HEK293 (cell line): ENCODE data around the gene UBAC2.

ENCODE experiments used
- CTCF ChIA-PET: fragments of 350-600 bp; formaldehyde crosslinking; extraction: SDS; loops from one replicate; lab custom pipeline; 2021; ENCODE audit warnings: antibody characterized with exemption; lab: Yijun Ruan, JAX
- POLR2A ChIA-PET: fragments of 300-600 bp; formaldehyde crosslinking; extraction: SDS; loops from one replicate; lab custom pipeline; 2020; ENCODE audit warnings: antibody characterized with exemption, inconsistent platforms; lab: Yijun Ruan, JAX
- H3K27ac ChIP-seq: fragments of 200-500 bp; sonication (Bioruptor generic); 2 replicates; pipeline ENCODE4 v1.5.1; 2014; ENCODE audit warnings: low read depth, low read length, control low read depth, inconsistent platforms; ENCODE audit errors: extremely low read depth
- H3K36me3 ChIP-seq, 2 experiments: fragments of 200-500 bp in 1 of 2; sonication (Bioruptor generic) in 1 of 2; 1 replicate in 1 of 2; 2 replicates in 1 of 2; pipeline ENCODE4 v1.5.1; 2014 to 2017; ENCODE audit warnings: inconsistent platforms in 2 of 2, low read length in 2 of 2; ENCODE audit not compliant: control insufficient read depth in 2 of 2, insufficient read depth in 1 of 2
- H3K4me1 ChIP-seq: fragments of 200-500 bp; sonication (Bioruptor generic); 2 replicates; pipeline ENCODE4 v1.5.1; 2014; ENCODE audit warnings: mild to moderate bottlenecking, low read length, inconsistent platforms; ENCODE audit not compliant: control insufficient read depth, insufficient read depth
- H3K4me3 ChIP-seq: 2 replicates; pipeline ENCODE4 v1.5.1; 2011; ENCODE audit warnings: low read depth, mild to moderate bottlenecking, control low read depth, low read length, moderate library complexity
- H3K9me3 ChIP-seq: fragments of 200-500 bp; sonication (Bioruptor generic); 2 replicates; pipeline ENCODE4 v1.5.1; 2014; ENCODE audit warnings: low read depth, low read length, inconsistent platforms; ENCODE audit not compliant: control insufficient read depth, insufficient read depth
- GLI4 ChIP-seq: fragments of 450-650 bp; formaldehyde crosslinking; IDR thresholded peaks from 2 replicates; pipeline ENCODE4 v1.5.1; 2016; ENCODE audit warnings: missing biosample characterization, missing genetic modification characterization
- MZF1 ChIP-seq: fragments of 450-650 bp; formaldehyde crosslinking; IDR thresholded peaks from 2 replicates; pipeline ENCODE4 v1.5.1; 2017; ENCODE audit warnings: missing biosample characterization, missing genetic modification characterization, borderline replicate concordance
- REST ChIP-seq: fragments of 450-650 bp; formaldehyde crosslinking; IDR thresholded peaks from 2 replicates; pipeline ENCODE4 v1.5.1; 2016; ENCODE audit warnings: missing biosample characterization, missing genetic modification characterization
- SALL2 ChIP-seq: fragments of 450-650 bp; formaldehyde crosslinking; IDR thresholded peaks from 2 replicates; pipeline ENCODE4 v1.5.0; 2017; ENCODE audit warnings: missing biosample characterization, mild to moderate bottlenecking, missing genetic modification characterization, borderline replicate concordance
- SCRT2 ChIP-seq: fragments of 450-650 bp; formaldehyde crosslinking; IDR thresholded peaks from 2 replicates; pipeline ENCODE4 v1.5.1; 2016; ENCODE audit warnings: missing biosample characterization, missing genetic modification characterization
- SP3 ChIP-seq: fragments of 450-650 bp; formaldehyde crosslinking; IDR thresholded peaks from 2 replicates; pipeline ENCODE4 v1.5.1; 2016; ENCODE audit warnings: missing biosample characterization, missing genetic modification characterization
- ZNF112 ChIP-seq: fragments of 450-650 bp; formaldehyde crosslinking; IDR thresholded peaks from 2 replicates; pipeline ENCODE4 v1.5.0; 2017; ENCODE audit warnings: missing biosample characterization, missing genetic modification characterization
- ZNF132 ChIP-seq: fragments of 450-650 bp; formaldehyde crosslinking; IDR thresholded peaks from 2 replicates; pipeline ENCODE4 v1.5.1; 2017; ENCODE audit warnings: missing biosample characterization, missing genetic modification characterization, borderline replicate concordance
- ZNF221 ChIP-seq: fragments of 450-650 bp; formaldehyde crosslinking; IDR thresholded peaks from 2 replicates; pipeline ENCODE4 v1.5.1; 2017; ENCODE audit warnings: missing biosample characterization, missing genetic modification characterization, borderline replicate concordance
- ZNF280D ChIP-seq: fragments of 450-650 bp; formaldehyde crosslinking; IDR thresholded peaks from 2 replicates; pipeline ENCODE4 v1.5.1; 2016; ENCODE audit warnings: missing biosample characterization, missing genetic modification characterization
- ZNF362 ChIP-seq: fragments of 450-650 bp; formaldehyde crosslinking; IDR thresholded peaks from 2 replicates; pipeline ENCODE4 v1.5.1; 2016; ENCODE audit warnings: missing biosample characterization, missing genetic modification characterization
- ZNF449 ChIP-seq: fragments of 450-650 bp; formaldehyde crosslinking; IDR thresholded peaks from 2 replicates; pipeline ENCODE4 v1.5.1; 2017; ENCODE audit warnings: missing biosample characterization, mild to moderate bottlenecking, missing genetic modification characterization, moderate library complexity
- ZNF549 ChIP-seq: fragments of 450-650 bp; IDR thresholded peaks from 2 replicates; pipeline ENCODE4 v1.5.1; 2018; ENCODE audit warnings: missing biosample characterization, missing genetic modification characterization, mild to moderate bottlenecking, inconsistent platforms, moderate library complexity
- ZNF621 ChIP-seq: fragments of 450-650 bp; formaldehyde crosslinking; IDR thresholded peaks from 2 replicates; pipeline ENCODE4 v1.5.1; 2017; ENCODE audit warnings: missing biosample characterization, missing genetic modification characterization
- ZNF645 ChIP-seq: fragments of 450-650 bp; formaldehyde crosslinking; IDR thresholded peaks from 2 replicates; pipeline ENCODE4; 2016; ENCODE audit warnings: missing biosample characterization, missing genetic modification characterization
- ZNF664 ChIP-seq: fragments of 450-650 bp; formaldehyde crosslinking; IDR thresholded peaks from 2 replicates; pipeline ENCODE4 v1.5.1; 2016; ENCODE audit warnings: missing biosample characterization, missing genetic modification characterization
- ZNF701 ChIP-seq: fragments of 450-650 bp; formaldehyde crosslinking; IDR thresholded peaks from 2 replicates; pipeline ENCODE4 v1.5.1; 2016; ENCODE audit warnings: missing biosample characterization, missing genetic modification characterization
- ZNF791 ChIP-seq: fragments of 450-650 bp; formaldehyde crosslinking; IDR thresholded peaks from 2 replicates; pipeline ENCODE4 v1.5.1; 2016; ENCODE audit warnings: missing biosample characterization, missing genetic modification characterization
- TF ChIP-seq, protein P1 (sequence below): fragments of 450-650 bp; formaldehyde crosslinking; optimal IDR thresholded peaks from 2 replicates; pipeline ENCODE3; 2016; ENCODE audit warnings: missing biosample characterization, mild to moderate bottlenecking, missing genetic modification characterization
- TF ChIP-seq, protein P2 (sequence below): fragments of 450-650 bp; IDR thresholded peaks from 2 replicates; pipeline ENCODE4 v1.5.1; 2018; ENCODE audit warnings: missing biosample characterization, mild to moderate bottlenecking, missing genetic modification characterization

Gene UBAC2

GRCh38 chr13:99374169-99374991, 173.7 kb downstream of the UBAC2 start:
- Histone ChIP-seq H3K4me3 (no peak overlapping the region), H3K4me1 (no peaks in the 10 kb centered on the region), H3K27ac (no peak overlapping the region), H3K9me3 (no peaks in the 10 kb centered on the region), H3K36me3 (peaks cover 0 to 6% of the 10 kb centered on the region in 2 experiments; a peak in 1 of 3 replicates)
- TF ChIP-seq ZNF280D (tag by site-specific recombination) (no peak), MZF1 (tag by site-specific recombination) (no peak), ZNF621 (tag by site-specific recombination) (no peak), ZNF701 (tag by site-specific recombination) (no peak), ZNF449 (tag by site-specific recombination) (no peak), SCRT2 (tag by site-specific recombination) (no peak), ZNF112 (tag by site-specific recombination) (no peak), ZNF362 (tag by site-specific recombination) (no peak), ZNF664 (tag by site-specific recombination) (no peak), ZNF221 (no peak), SP3 (no peak), ZNF549 (tag by site-specific recombination) (no peak), SALL2 (no peak), ZNF791 (no peak), ZNF132 (tag by site-specific recombination) (no peak), GLI4 (tag by site-specific recombination) (no peak), REST (no peak), ZNF645 (tag by site-specific recombination) (no peak)
- TF ChIP-seq, protein P1, sequence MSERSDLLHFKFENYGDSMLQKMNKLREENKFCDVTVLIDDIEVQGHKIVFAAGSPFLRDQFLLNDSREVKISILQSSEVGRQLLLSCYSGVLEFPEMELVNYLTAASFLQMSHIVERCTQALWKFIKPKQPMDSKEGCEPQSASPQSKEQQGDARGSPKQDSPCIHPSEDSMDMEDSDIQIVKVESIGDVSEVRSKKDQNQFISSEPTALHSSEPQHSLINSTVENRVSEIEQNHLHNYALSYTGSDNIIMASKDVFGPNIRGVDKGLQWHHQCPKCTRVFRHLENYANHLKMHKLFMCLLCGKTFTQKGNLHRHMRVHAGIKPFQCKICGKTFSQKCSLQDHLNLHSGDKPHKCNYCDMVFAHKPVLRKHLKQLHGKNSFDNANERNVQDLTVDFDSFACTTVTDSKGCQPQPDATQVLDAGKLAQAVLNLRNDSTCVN (tag by site-specific recombination) = no peak
- TF ChIP-seq, protein P2, sequence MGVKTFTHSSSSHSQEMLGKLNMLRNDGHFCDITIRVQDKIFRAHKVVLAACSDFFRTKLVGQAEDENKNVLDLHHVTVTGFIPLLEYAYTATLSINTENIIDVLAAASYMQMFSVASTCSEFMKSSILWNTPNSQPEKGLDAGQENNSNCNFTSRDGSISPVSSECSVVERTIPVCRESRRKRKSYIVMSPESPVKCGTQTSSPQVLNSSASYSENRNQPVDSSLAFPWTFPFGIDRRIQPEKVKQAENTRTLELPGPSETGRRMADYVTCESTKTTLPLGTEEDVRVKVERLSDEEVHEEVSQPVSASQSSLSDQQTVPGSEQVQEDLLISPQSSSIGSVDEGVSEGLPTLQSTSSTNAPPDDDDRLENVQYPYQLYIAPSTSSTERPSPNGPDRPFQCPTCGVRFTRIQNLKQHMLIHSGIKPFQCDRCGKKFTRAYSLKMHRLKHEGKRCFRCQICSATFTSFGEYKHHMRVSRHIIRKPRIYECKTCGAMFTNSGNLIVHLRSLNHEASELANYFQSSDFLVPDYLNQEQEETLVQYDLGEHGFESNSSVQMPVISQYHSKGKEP (tag by site-specific recombination) = no peak
- CTCF ChIA-PET = interaction anchor here (1.5 kb wide), 2 partner anchors 13 to 62 kb away, joined by 3 to 4 read pairs; no protein-coding TSS in a partner anchor
- POLR2A ChIA-PET = no interaction called here
